ENCODE data around the gene TCHP. TPM values are rescaled to one million over a fixed set of nuclear protein-coding genes. Genes with fewer than 3 reads are reported as not detected.
A peak's percentile ranks its signal among the peaks of the same experiment; 100 is the strongest.
"Not testable (repeated sequence)": the region's sequence is repeated elsewhere in the genome, so short reads cannot be mapped to it uniquely, and the experiment has no call there.

TCHP gene
- total RNA-seq, 1 donor = 11.5 TPM

- peak; percentile 51 for DNase-seq (ENCODE audit: low read depth)
- TF ChIP-seq, protein P1, sequence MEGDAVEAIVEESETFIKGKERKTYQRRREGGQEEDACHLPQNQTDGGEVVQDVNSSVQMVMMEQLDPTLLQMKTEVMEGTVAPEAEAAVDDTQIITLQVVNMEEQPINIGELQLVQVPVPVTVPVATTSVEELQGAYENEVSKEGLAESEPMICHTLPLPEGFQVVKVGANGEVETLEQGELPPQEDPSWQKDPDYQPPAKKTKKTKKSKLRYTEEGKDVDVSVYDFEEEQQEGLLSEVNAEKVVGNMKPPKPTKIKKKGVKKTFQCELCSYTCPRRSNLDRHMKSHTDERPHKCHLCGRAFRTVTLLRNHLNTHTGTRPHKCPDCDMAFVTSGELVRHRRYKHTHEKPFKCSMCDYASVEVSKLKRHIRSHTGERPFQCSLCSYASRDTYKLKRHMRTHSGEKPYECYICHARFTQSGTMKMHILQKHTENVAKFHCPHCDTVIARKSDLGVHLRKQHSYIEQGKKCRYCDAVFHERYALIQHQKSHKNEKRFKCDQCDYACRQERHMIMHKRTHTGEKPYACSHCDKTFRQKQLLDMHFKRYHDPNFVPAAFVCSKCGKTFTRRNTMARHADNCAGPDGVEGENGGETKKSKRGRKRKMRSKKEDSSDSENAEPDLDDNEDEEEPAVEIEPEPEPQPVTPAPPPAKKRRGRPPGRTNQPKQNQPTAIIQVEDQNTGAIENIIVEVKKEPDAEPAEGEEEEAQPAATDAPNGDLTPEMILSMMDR (IDR thresholded peaks at IDR 0.05; ENCODE audit: insufficient read depth, low read length) = peak; percentile 83
- no peak overlapping the region for H3K4me3 ChIP-seq (ENCODE audit: low read depth, low read length)
Measured at GRCh38 chr12:109927622-109928021, 27.5 kb downstream of the TCHP start.

DNA sequence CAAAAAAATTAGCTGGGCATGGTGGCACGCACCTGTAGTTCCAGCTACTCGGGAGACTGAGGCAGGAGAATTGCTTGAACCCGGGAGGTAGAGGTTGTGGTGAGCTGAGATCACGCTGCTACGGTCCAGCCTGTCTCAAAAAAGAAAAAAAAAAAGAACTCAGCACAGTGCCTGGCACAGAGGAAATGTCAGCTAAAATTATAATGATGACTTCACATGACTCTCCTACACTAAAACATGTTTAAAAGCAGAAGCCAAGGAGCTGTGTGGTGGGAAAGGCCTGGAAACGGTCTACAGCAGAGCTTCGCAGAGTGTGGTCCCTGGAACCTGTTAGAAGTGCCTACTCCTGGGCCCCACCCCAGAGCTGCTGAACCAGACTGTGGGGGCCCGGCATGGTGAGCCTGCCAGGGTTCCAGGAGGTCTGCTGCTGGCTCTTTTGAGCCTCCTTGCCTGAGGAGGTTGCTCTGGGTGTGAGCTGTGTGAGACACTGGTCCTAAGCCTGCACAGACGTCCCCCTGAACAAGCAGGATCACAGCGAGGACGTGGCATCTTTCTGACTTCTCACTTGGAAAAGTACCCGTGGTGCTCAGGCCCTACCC, 28.1 kb downstream of the TCHP start:
- no peak overlapping the region for H3K4me3 ChIP-seq (ENCODE audit: low read depth, low read length)
- TF ChIP-seq, protein P1 (IDR thresholded peaks at IDR 0.05; ENCODE audit: insufficient read depth, low read length) = no peak

DNA sequence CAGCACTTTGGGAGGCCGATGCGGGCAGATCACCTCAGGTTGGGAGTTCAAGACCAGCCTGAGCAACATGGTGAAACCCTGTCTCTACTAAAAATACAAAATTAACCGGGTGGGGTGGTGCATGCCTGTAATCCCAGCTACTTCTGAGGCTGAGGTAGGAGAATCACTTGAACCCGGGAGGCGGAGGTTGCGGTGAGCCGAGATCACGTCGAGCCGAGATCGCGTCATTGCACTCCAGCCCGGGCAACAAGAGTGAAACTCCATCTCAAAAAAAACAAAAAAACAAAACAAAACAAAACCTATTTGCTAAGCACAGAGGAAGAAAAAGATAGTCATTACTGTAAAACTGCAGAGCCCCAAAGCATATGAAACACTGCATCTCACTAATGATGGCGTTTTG, 29.3 kb downstream of the TCHP start:
- not testable (repeated sequence) for DNase-seq (ENCODE audit: low read depth); H3K4me3 ChIP-seq (ENCODE audit: low read depth, low read length)

More for the DNA sequence above, 28.1 kb downstream of the TCHP start:
- no peak for DNase-seq (ENCODE audit: low read depth)

- no peak overlapping the region for H3K4me3 ChIP-seq (ENCODE audit: low read depth, low read length)
- DNase-seq (ENCODE audit: low read depth) = peak; percentile 3
Measured at GRCh38 chr12:109930028-109930800, 30.1 kb downstream of the TCHP start.

GRCh38 chr12:109931143-109931542, 31.1 kb downstream of the TCHP start:
- DNase-seq (ENCODE audit: low read depth) = no peak
- TF ChIP-seq, protein P1 (IDR thresholded peaks at IDR 0.05; ENCODE audit: insufficient read depth, low read length) = no peak
- no peak overlapping the region for H3K4me3 ChIP-seq (ENCODE audit: low read depth, low read length)

More at GRCh38 chr12:109930028-109930800, 30.1 kb downstream of the TCHP start:
- TF ChIP-seq, protein P1 (IDR thresholded peaks at IDR 0.05; ENCODE audit: insufficient read depth, low read length) = no peak

- H3K4me3 ChIP-seq (ENCODE audit: low read depth, low read length) = no peak overlapping the region
- TF ChIP-seq, protein P1 (IDR thresholded peaks at IDR 0.05; ENCODE audit: insufficient read depth, low read length) = no peak
- DNase-seq (ENCODE audit: low read depth) = no peak
Measured at GRCh38 chr12:109932878-109933503, 32.9 kb downstream of the TCHP start.

- TF ChIP-seq, protein P1 (IDR thresholded peaks at IDR 0.05; ENCODE audit: insufficient read depth, low read length) = peak; percentile 58
- peak; percentile 29 for DNase-seq (ENCODE audit: low read depth)
Measured at GRCh38 chr12:109934026-109934425, 34.0 kb downstream of the TCHP start.

More at GRCh38 chr12:109934026-109934425, 34.0 kb downstream of the TCHP start:
- no peak overlapping the region for H3K4me3 ChIP-seq (ENCODE audit: low read depth, low read length)
